ENCODE measurements around the gene UNC5B.

The UNC5B gene

DNA sequence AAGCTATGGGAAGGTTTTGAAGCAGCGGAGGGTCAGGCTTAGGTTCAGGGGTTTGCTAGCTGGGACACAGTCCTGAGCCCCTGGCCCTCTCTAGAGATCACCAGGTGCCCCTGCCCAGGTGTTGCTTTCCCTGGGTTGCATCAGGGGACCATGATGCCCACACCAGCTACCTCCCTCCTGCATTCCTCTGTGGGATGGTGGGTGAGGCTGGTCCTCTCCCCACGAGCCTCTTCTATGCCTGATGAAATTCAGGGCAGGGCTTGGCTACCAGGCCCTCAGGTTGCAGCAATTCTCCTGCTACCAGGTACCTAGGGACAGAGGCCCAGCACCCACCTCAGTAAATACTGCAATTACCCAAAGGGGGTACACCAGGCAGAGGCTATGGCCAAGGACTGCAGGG lies 95.9 kb downstream of the UNC5B start:
- H3K4me3 ChIP-seq (replicated peaks; ENCODE audit: low read depth, low read length), result no peak overlapping the region
- TF ChIP-seq, protein P1, sequence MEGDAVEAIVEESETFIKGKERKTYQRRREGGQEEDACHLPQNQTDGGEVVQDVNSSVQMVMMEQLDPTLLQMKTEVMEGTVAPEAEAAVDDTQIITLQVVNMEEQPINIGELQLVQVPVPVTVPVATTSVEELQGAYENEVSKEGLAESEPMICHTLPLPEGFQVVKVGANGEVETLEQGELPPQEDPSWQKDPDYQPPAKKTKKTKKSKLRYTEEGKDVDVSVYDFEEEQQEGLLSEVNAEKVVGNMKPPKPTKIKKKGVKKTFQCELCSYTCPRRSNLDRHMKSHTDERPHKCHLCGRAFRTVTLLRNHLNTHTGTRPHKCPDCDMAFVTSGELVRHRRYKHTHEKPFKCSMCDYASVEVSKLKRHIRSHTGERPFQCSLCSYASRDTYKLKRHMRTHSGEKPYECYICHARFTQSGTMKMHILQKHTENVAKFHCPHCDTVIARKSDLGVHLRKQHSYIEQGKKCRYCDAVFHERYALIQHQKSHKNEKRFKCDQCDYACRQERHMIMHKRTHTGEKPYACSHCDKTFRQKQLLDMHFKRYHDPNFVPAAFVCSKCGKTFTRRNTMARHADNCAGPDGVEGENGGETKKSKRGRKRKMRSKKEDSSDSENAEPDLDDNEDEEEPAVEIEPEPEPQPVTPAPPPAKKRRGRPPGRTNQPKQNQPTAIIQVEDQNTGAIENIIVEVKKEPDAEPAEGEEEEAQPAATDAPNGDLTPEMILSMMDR (IDR thresholded peaks at IDR 0.05; ENCODE audit: insufficient read depth, low read length, poor library complexity, severe bottlenecking), result no peak
- DNase-seq (ENCODE audit: extremely low read depth, insufficient read length), result no peak

DNA sequence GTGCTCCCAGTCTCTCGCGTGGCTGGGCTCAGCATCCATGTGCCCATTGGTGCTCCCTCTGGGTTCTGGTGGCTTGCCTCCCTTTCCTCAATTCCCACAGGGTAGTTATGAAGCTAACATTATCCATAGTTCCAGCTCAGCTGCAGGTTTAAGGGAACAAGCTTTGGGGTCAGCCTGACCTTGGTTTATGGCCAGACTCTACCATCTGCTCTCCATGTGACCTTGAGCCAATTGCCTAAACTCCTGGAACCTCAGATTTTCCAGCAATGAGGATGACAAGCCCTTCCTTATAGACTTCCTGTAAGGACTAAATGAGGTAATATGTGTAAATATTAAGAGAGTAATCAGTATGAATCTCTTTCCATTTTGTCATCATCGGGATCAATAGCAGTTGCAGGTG lies 96.6 kb downstream of the UNC5B start:
- DNase-seq (ENCODE audit: extremely low read depth, insufficient read length), result no peak
- no peak overlapping the region for H3K4me3 ChIP-seq (replicated peaks; ENCODE audit: low read depth, low read length)
- no peaks in the 10 kb centered on the region for H3K36me3 ChIP-seq (ENCODE audit: control insufficient read depth, insufficient read depth, low read length)
- TF ChIP-seq, protein P1 (IDR thresholded peaks at IDR 0.05; ENCODE audit: insufficient read depth, low read length, poor library complexity, severe bottlenecking), result no peak
- H3K27me3 ChIP-seq (replicated peaks; ENCODE audit: control insufficient read depth, insufficient read depth, low read length), result no peaks in the 10 kb centered on the region

More for the DNA sequence above, 95.9 kb downstream of the UNC5B start:
- no peaks in the 10 kb centered on the region for H3K36me3 ChIP-seq (ENCODE audit: control insufficient read depth, insufficient read depth, low read length)
- no peaks in the 10 kb centered on the region for H3K27me3 ChIP-seq (replicated peaks; ENCODE audit: control insufficient read depth, insufficient read depth, low read length)

DNA sequence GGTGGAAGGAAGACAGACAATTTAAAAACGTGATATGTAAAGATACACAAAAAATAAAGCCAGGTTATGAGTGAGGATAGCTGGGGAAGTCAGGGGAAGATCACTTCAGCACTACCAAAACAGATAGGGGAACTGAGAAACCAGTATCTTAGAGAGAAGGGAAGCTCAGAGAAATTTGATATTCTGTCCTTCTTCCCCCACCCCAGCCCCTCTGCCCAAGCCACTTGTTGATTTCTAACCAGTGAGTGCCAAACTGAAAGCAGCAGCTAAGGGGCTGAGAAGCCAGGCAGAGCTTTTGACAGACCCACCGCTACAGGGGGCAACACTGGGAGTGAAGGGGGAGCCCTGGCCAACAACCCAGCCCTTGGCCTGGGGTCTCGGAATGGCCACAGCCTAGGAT lies 97.5 kb downstream of the UNC5B start:
- Histone ChIP-seq H3K27me3 (replicated peaks; ENCODE audit: control insufficient read depth, insufficient read depth, low read length) (no peaks in the 10 kb centered on the region), H3K36me3 (ENCODE audit: control insufficient read depth, insufficient read depth, low read length) (no peaks in the 10 kb centered on the region), H3K4me3 (replicated peaks; ENCODE audit: low read depth, low read length) (no peak overlapping the region)
- TF ChIP-seq, protein P1 (IDR thresholded peaks at IDR 0.05; ENCODE audit: insufficient read depth, low read length, poor library complexity, severe bottlenecking), result no peak
- no peak for DNase-seq (ENCODE audit: extremely low read depth, insufficient read length)

DNA sequence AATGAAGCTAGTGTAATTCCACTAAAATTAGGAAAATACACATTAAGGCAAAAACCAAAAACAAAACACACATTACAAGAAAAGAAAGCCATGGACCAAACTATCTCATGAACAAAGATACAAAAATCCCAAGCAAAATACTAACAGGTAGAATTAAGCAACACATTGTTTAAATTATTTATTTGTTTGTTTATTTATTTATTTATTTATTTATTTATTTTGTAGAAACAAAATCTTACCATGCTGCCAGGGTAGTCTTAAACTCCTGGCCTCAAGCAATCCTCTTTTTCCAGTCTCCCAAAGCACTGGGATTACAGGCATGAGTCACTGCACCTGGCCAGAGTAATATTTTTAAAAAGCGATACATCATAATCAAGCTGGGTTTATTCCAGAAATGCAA lies 99.8 kb downstream of the UNC5B start:
- H3K27me3 ChIP-seq (replicated peaks; ENCODE audit: control insufficient read depth, insufficient read depth, low read length), result no peaks in the 10 kb centered on the region
- H3K36me3 ChIP-seq (ENCODE audit: control insufficient read depth, insufficient read depth, low read length), result no peaks in the 10 kb centered on the region
- TF ChIP-seq, protein P1 (IDR thresholded peaks at IDR 0.05; ENCODE audit: insufficient read depth, low read length, poor library complexity, severe bottlenecking), result no peak
- H3K4me3 ChIP-seq (replicated peaks; ENCODE audit: low read depth, low read length), result no peak overlapping the region
- DNase-seq (ENCODE audit: extremely low read depth, insufficient read length), result no peak

DNA sequence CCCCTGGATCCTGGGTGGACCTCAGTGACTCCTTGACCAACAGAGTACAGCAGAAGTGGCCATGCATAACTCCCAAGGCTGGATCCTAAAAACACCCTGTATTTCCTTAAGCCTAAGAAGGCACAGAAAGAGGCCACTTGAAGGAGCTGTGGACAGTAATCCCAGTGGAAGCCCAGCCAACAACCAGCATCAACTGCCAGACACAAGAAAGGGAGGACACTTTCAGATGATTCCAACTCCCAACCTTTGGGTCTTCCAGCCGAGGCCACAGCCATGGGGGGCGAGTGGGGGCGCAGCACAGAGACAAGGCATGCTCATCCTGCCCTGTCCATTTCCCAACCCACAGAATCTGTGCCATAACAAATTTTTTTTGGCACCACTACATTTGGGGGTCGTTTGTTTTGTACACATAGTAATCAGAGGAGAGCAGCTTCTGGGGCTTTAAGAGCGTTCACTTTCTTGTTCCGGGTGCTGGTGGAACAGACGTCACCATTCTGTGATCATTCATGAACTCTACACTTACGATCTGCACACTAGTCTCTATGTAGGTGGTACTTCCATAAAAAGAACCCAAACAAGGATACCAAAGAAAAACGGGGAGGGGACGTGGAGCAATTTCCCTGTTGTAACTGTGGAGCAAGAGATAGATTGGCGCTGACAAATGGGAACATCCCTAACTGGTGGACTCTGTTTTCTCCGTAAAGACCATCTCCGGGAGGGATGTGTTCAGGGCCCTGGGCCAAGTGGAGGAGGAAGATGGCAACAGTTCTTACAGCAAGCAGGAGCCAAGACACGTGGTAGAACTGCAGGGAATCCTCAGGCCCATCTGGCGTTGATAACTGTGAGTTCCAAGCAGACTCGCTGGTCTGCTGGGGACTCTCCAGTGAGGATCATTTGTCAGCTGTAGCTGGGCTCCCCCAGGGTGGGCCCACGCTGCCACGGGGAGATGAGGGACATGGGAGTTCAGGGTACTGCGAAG lies 100.7 kb downstream of the UNC5B start:
- H3K4me3 ChIP-seq (replicated peaks; ENCODE audit: low read depth, low read length), result no peak overlapping the region
- no peaks in the 10 kb centered on the region for H3K27me3 ChIP-seq (replicated peaks; ENCODE audit: control insufficient read depth, insufficient read depth, low read length)
- TF ChIP-seq, protein P1 (IDR thresholded peaks at IDR 0.05; ENCODE audit: insufficient read depth, low read length, poor library complexity, severe bottlenecking), result no peak
- no peak for DNase-seq (ENCODE audit: extremely low read depth, insufficient read length)
- no peaks in the 10 kb centered on the region for H3K36me3 ChIP-seq (ENCODE audit: control insufficient read depth, insufficient read depth, low read length)

Data from GM06990 (cell line).